Measurements from ENCODE around the gene GRAMD1B. TPM values are rescaled to one million over a fixed set of nuclear protein-coding genes. Genes with fewer than 3 reads are reported as not detected.

Gene GRAMD1B
- total and polyA plus RNA-seq, 2 donors from 2014 or later: 4.4 to 18.2 TPM

- no peak overlapping the region for H3K9ac ChIP-seq (ENCODE audit: low read length in 3 of 3)
These were observed 150.1 kb downstream of the GRAMD1B start for GRCh38 chr11:123580137-123580536.

GRCh38 chr11:123580557-123581275 lies 150.6 kb downstream of the GRAMD1B start:
- intact Hi-C loops (cut with DNase I): loop anchor here (5.0 kb wide), 1 partner anchor 127 kb away; no protein-coding TSS in a partner anchor

More at GRCh38 chr11:123580137-123580536, 150.1 kb downstream of the GRAMD1B start:
- FAIRE-seq (no peak), DNase-seq (no peak)
- Histone ChIP-seq H3K27ac (ENCODE audit: low read depth in 2 of 2, low read length in 2 of 2) (no peak overlapping the region), H3K4me3 (ENCODE audit: low read length in 3 of 3) (no peak overlapping the region), H3K4me1 (ENCODE audit: control insufficient read depth in 2 of 3, insufficient read depth in 2 of 3, low read depth in 1 of 3, low read length in 3 of 3) (no peaks in the 10 kb centered on the region), H3K36me3 (ENCODE audit: control insufficient read depth in 2 of 3, insufficient read depth in 3 of 3, low read length in 3 of 3) (no peaks in the 10 kb centered on the region), H3K27me3 (ENCODE audit: control insufficient read depth, insufficient read depth, low read length) (no peaks in the 10 kb centered on the region), H3K9me3 (ENCODE audit: control insufficient read depth in 2 of 3, insufficient read depth in 1 of 3, low read length in 3 of 3) (no peaks in the 10 kb centered on the region)
- intact Hi-C loops (cut with DNase I): loop anchor here (5.0 kb wide), 1 partner anchor 127 kb away; no protein-coding TSS in a partner anchor
- no peak for TF ChIP-seq CTCF (IDR thresholded peaks at IDR 0.05; ENCODE audit: borderline replicate concordance, extremely low read depth, insufficient read depth)

GRCh38 chr11:123581651-123582399 lies 151.8 kb downstream of the GRAMD1B start:
- FAIRE-seq: no peak
- intact Hi-C loops (cut with DNase I): loop anchor here (5.0 kb wide), 1 partner anchor 125 kb away; no protein-coding TSS in a partner anchor
- Histone ChIP-seq H3K27me3 (ENCODE audit: control insufficient read depth, insufficient read depth, low read length) (no peaks in the 10 kb centered on the region), H3K4me3 (ENCODE audit: low read length in 3 of 3) (no peak overlapping the region), H3K36me3 (ENCODE audit: control insufficient read depth in 2 of 3, insufficient read depth in 3 of 3, low read length in 3 of 3) (no peaks in the 10 kb centered on the region), H3K9ac (ENCODE audit: low read length in 3 of 3) (no peak overlapping the region), H3K9me3 (ENCODE audit: control insufficient read depth in 2 of 3, insufficient read depth in 1 of 3, low read length in 3 of 3) (no peaks in the 10 kb centered on the region), H3K27ac (ENCODE audit: low read depth in 2 of 2, low read length in 2 of 2) (no peak overlapping the region), H3K4me1 (ENCODE audit: control insufficient read depth in 2 of 3, insufficient read depth in 2 of 3, low read depth in 1 of 3, low read length in 3 of 3) (no peaks in the 10 kb centered on the region)
- DNase-seq: no peak
- TF ChIP-seq CTCF (IDR thresholded peaks at IDR 0.05; ENCODE audit: borderline replicate concordance, extremely low read depth, insufficient read depth): no peak

More at GRCh38 chr11:123580557-123581275, 150.6 kb downstream of the GRAMD1B start:
- FAIRE-seq: no peak
- TF ChIP-seq CTCF (IDR thresholded peaks at IDR 0.05; ENCODE audit: borderline replicate concordance, extremely low read depth, insufficient read depth): peak; percentile 98
- Histone ChIP-seq H3K27me3 (ENCODE audit: control insufficient read depth, insufficient read depth, low read length) (no peaks in the 10 kb centered on the region), H3K9ac (ENCODE audit: low read length in 3 of 3) (no peak overlapping the region), H3K9me3 (ENCODE audit: control insufficient read depth in 2 of 3, insufficient read depth in 1 of 3, low read length in 3 of 3) (no peaks in the 10 kb centered on the region), H3K4me3 (ENCODE audit: low read length in 3 of 3) (no peak overlapping the region), H3K27ac (ENCODE audit: low read depth in 2 of 2, low read length in 2 of 2) (no peak overlapping the region), H3K4me1 (ENCODE audit: control insufficient read depth in 2 of 3, insufficient read depth in 2 of 3, low read depth in 1 of 3, low read length in 3 of 3) (no peaks in the 10 kb centered on the region), H3K36me3 (ENCODE audit: control insufficient read depth in 2 of 3, insufficient read depth in 3 of 3, low read length in 3 of 3) (no peaks in the 10 kb centered on the region)
- peak in 4 of 5 donors; percentile 79 to 81 (median 80) for DNase-seq

All from kidney (tissue), 14 donors.